ENCODE measurements around the gene SERINC5. TPM values are rescaled to one million over a fixed set of nuclear protein-coding genes. Genes with fewer than 3 reads are reported as not detected.

SERINC5 gene
- total RNA-seq, 1 experiment from 2014 or later = 5.7 TPM

DNA sequence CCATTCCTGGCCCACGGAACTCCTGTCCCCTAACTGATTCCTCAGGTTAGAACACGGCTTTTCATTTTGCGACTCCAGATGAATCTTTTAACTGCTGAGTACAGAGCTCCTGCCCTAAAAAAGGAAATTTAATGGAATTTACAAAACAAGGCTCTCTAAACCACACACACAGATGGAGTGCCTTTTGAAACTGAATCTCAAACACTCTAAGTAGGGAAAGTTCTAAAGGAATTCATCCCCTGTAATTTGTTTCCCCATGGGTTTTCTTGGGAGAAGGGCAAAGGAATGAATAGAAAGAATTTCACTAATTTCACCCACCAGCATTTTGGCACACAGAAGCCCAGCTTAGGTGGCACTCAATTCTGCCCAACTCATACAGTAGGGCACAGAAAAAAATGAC is 114.2 kb downstream of the SERINC5 start:
- Histone ChIP-seq H3K36me3 (ENCODE audit: low read depth, low read length) (no peaks in the 10 kb centered on the region), H4K20me1 (ENCODE audit: low read length) (no peaks in the 10 kb centered on the region), H3K27me3 (ENCODE audit: low read length) (no peaks in the 10 kb centered on the region), H3K79me2 (ENCODE audit: low read length) (no peaks in the 10 kb centered on the region), H3K4me3 (ENCODE audit: low read length) (no peak overlapping the region), H3K9me2 (replicated peaks; ENCODE audit: low read length) (no peaks in the 10 kb centered on the region), H3K27ac (ENCODE audit: low read length) (no peak overlapping the region), H3K4me1 (ENCODE audit: insufficient read depth, low read length) (no peaks in the 10 kb centered on the region), H3K9ac (ENCODE audit: low read length) (no peak overlapping the region), H3K4me2 (ENCODE audit: low read length) (no peak overlapping the region), H3K9me3 (ENCODE audit: low read length) (no peaks in the 10 kb centered on the region), H2AFZ (ENCODE audit: low read length) (no peak overlapping the region), H3F3A (ENCODE audit: low read length, unreplicated experiment) (no peaks in the 10 kb centered on the region)
- no peak for DNase-seq
- TF ChIP-seq EZH2 (IDR thresholded peaks at IDR 0.05; ENCODE audit: low read length, unreplicated experiment) (no peak), EZH2phosphoT487 (IDR thresholded peaks at IDR 0.05; ENCODE audit: borderline replicate concordance, low read length) (no peak)
- TF ChIP-seq, protein P1, sequence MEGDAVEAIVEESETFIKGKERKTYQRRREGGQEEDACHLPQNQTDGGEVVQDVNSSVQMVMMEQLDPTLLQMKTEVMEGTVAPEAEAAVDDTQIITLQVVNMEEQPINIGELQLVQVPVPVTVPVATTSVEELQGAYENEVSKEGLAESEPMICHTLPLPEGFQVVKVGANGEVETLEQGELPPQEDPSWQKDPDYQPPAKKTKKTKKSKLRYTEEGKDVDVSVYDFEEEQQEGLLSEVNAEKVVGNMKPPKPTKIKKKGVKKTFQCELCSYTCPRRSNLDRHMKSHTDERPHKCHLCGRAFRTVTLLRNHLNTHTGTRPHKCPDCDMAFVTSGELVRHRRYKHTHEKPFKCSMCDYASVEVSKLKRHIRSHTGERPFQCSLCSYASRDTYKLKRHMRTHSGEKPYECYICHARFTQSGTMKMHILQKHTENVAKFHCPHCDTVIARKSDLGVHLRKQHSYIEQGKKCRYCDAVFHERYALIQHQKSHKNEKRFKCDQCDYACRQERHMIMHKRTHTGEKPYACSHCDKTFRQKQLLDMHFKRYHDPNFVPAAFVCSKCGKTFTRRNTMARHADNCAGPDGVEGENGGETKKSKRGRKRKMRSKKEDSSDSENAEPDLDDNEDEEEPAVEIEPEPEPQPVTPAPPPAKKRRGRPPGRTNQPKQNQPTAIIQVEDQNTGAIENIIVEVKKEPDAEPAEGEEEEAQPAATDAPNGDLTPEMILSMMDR (conservative IDR thresholded peaks at IDR 0.05; ENCODE audit: low read depth, low read length) = no peak
- POLR2A ChIA-PET (ENCODE audit: unreplicated experiment) = no interaction called here
- TSS peak; percentile 14 for BruUV-seq (replicated peaks)
- no peak for ATAC-seq
- intact Hi-C loops (cut with micrococcal nuclease) = no loop called here
- CTCF ChIA-PET = no interaction called here

DNA sequence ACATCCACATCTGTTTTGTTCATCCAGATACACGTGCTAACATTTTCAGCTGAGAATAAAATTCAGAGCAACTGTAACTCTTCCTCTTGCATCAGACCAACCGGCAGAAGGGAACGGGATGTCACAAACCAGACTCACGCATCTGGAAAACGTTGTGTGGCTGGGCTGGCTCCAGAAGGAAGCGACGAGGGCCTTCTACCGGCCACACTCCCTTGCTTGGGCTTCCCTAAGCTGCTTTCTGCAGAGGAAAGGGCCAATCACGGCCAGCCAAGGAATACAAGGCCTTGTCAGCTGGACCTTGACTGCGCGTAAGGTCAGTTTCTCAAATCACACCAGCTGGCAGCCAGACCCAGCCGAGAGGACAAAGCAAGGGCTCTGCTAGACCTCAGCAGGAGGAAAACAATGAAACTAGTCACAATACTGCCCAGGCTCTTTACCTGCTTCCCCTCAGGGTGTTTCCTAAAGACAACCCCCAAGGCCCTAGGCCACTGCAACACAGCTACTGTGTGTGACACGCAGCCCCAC is 114.6 kb downstream of the SERINC5 start:
- Histone ChIP-seq H3K27ac (ENCODE audit: low read length) (no peak overlapping the region), H3K9ac (ENCODE audit: low read length) (no peak overlapping the region), H3K4me2 (ENCODE audit: low read length) (no peak overlapping the region), H2AFZ (ENCODE audit: low read length) (no peak overlapping the region), H3F3A (ENCODE audit: low read length, unreplicated experiment) (no peaks in the 10 kb centered on the region), H4K20me1 (ENCODE audit: low read length) (no peaks in the 10 kb centered on the region), H3K36me3 (ENCODE audit: low read depth, low read length) (no peaks in the 10 kb centered on the region), H3K9me3 (ENCODE audit: low read length) (no peaks in the 10 kb centered on the region), H3K9me2 (replicated peaks; ENCODE audit: low read length) (no peaks in the 10 kb centered on the region), H3K79me2 (ENCODE audit: low read length) (no peaks in the 10 kb centered on the region), H3K4me1 (ENCODE audit: insufficient read depth, low read length) (no peaks in the 10 kb centered on the region), H3K27me3 (ENCODE audit: low read length) (no peaks in the 10 kb centered on the region), H3K4me3 (ENCODE audit: low read length) (no peak overlapping the region)
- CTCF ChIA-PET = no interaction called here
- ATAC-seq (no peak), DNase-seq (no peak)
- POLR2A ChIA-PET (ENCODE audit: unreplicated experiment) = no interaction called here
- no TSS peak for BruUV-seq (replicated peaks)
- no peak for TF ChIP-seq EZH2 (IDR thresholded peaks at IDR 0.05; ENCODE audit: low read length, unreplicated experiment)
- TF ChIP-seq, protein P1 (conservative IDR thresholded peaks at IDR 0.05; ENCODE audit: low read depth, low read length) = no peak
- no peak for TF ChIP-seq EZH2phosphoT487 (IDR thresholded peaks at IDR 0.05; ENCODE audit: borderline replicate concordance, low read length)
- intact Hi-C loops (cut with micrococcal nuclease) = no loop called here

DNA sequence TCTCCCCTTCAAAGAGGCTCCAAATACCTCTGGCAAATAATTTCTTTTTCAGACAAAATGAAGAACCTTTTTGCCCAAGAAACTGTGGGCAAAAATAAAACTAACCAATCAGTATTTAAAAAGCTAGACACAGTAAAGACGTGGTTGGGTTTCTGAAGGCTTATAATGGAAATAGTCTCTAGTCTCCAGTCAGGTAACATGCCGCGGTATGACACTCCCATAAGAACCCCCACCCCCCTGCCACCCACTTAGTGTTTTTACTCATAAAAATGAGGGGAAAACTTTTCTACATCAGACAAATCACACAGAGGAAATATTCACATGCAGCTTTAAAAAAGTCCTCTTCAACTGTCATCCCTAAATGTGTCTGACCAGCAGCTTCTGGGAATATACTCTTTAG is 115.4 kb downstream of the SERINC5 start:
- H3K9me2 ChIP-seq (replicated peaks; ENCODE audit: low read length) = no peaks in the 10 kb centered on the region
- no peak overlapping the region for H3K9ac ChIP-seq (ENCODE audit: low read length)
- H3K27ac ChIP-seq (ENCODE audit: low read length) = no peak overlapping the region
- intact Hi-C loops (cut with micrococcal nuclease) = no loop called here
- no peaks in the 10 kb centered on the region for H3K27me3 ChIP-seq (ENCODE audit: low read length)
- no peaks in the 10 kb centered on the region for H3F3A ChIP-seq (ENCODE audit: low read length, unreplicated experiment)
- H3K4me3 ChIP-seq (ENCODE audit: low read length) = no peak overlapping the region
- no TSS peak for BruUV-seq (replicated peaks)
- no peaks in the 10 kb centered on the region for H3K36me3 ChIP-seq (ENCODE audit: low read depth, low read length)
- no peak for TF ChIP-seq EZH2phosphoT487 (IDR thresholded peaks at IDR 0.05; ENCODE audit: borderline replicate concordance, low read length)
- TF ChIP-seq, protein P1 (conservative IDR thresholded peaks at IDR 0.05; ENCODE audit: low read depth, low read length) = no peak
- no peak for TF ChIP-seq EZH2 (IDR thresholded peaks at IDR 0.05; ENCODE audit: low read length, unreplicated experiment)
- H3K4me1 ChIP-seq (ENCODE audit: insufficient read depth, low read length) = no peaks in the 10 kb centered on the region
- no peaks in the 10 kb centered on the region for H4K20me1 ChIP-seq (ENCODE audit: low read length)
- no peak for ATAC-seq
- no peak overlapping the region for H3K4me2 ChIP-seq (ENCODE audit: low read length)
- CTCF ChIA-PET = no interaction called here
- H2AFZ ChIP-seq (ENCODE audit: low read length) = no peak overlapping the region
- DNase-seq = no peak
- POLR2A ChIA-PET (ENCODE audit: unreplicated experiment) = no interaction called here
- H3K79me2 ChIP-seq (ENCODE audit: low read length) = no peaks in the 10 kb centered on the region
- no peaks in the 10 kb centered on the region for H3K9me3 ChIP-seq (ENCODE audit: low read length)
